ENCODE data around the gene USP5.

USP5 gene

GRCh38 chr12:6833189-6833890, 18.6 kb upstream of the USP5 start:
- ChIA-PET CTCF (interaction anchor here (0.8 to 5.1 kb wide), 13 partner anchors 8 to 213 kb away, joined by 3 to 39 read pairs (median 7); partner anchors contain the start of genes CDCA3, MLF2 and SPSB2), POLR2A (no interaction called here)
- Histone ChIP-seq H3K27me3 (replicated peaks in 2 of 5; ENCODE audit: control insufficient read depth in 4 of 5, insufficient read depth in 5 of 5, low read length in 4 of 5) (peaks cover 0 to 7% (median 0%) of the 10 kb centered on the region in 5 experiments), H3K9me3 (ENCODE audit: control extremely low read depth in 1 of 5, control insufficient read depth in 4 of 5, insufficient read depth in 2 of 5, low read depth in 1 of 5, low read length in 4 of 5) (no peaks in the 10 kb centered on the region), H3K36me3 (ENCODE audit: control insufficient read depth in 4 of 4, insufficient read depth in 4 of 4, low read length in 3 of 4) (peaks cover 0 to 49% (median 4%) of the 10 kb centered on the region in 4 experiments), H3K4me1 (ENCODE audit: control extremely low read depth in 1 of 4, control insufficient read depth in 4 of 4, insufficient read depth in 4 of 4, low read length in 3 of 4) (peaks cover 0 to 15% (median 13%) of the 10 kb centered on the region in 4 experiments), H3K4me3 (ENCODE audit: control insufficient read depth in 1 of 7, extremely low read depth in 1 of 7, insufficient read depth in 4 of 7, low read depth in 2 of 7, low read length in 6 of 7) (no peak overlapping the region), H3K27ac (ENCODE audit: insufficient read depth in 1 of 2, low read depth in 1 of 2, low read length in 2 of 2, poor library complexity in 1 of 2, severe bottlenecking in 2 of 2) (no peak overlapping the region)
- no peak for DNase-seq
- WGBS (ENCODE audit: insufficient coverage), result 97% methylated on average over 6 of the region's 6 CpGs

DNA sequence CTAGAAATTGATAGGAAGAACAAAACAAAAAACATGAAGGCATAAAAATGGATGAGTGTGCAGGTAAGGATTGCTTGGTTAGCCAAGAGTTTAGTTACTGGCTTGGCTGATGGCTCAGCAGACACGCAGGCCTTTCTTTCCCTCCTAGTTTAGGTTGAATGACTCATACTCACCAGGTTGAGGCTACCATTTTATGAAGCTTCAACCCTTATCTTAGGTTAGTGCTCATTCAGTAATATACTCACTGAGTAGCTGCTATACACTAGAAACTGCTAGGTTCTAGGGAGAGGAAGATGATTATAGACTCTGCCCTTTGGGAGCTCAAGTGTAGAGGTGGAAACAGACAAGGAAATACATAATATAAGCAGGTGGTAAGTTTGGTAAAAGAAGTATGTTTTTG, 17.7 kb upstream of the USP5 start:
- H3K27ac ChIP-seq (ENCODE audit: insufficient read depth in 1 of 2, low read depth in 1 of 2, low read length in 2 of 2, poor library complexity in 1 of 2, severe bottlenecking in 2 of 2), result no peak overlapping the region
- CTCF ChIA-PET, result interaction anchor here (0.6 to 5.1 kb wide), 18 partner anchors 9 to 213 kb away, joined by 3 to 39 read pairs (median 4); partner anchors contain the start of genes CD4, CDCA3, GPR162 and LAG3
- 100% methylated on average over 1 of the region's 1 CpG for whole genome bisulfite sequencing (ENCODE audit: insufficient coverage)
- no peak for DNase-seq
- peaks cover 0 to 6% (median 0%) of the 10 kb centered on the region in 5 experiments for H3K27me3 ChIP-seq (replicated peaks in 2 of 5; ENCODE audit: control insufficient read depth in 4 of 5, insufficient read depth in 5 of 5, low read length in 4 of 5)
- POLR2A ChIA-PET, result no interaction called here
- H3K9me3 ChIP-seq (ENCODE audit: control extremely low read depth in 1 of 5, control insufficient read depth in 4 of 5, insufficient read depth in 2 of 5, low read depth in 1 of 5, low read length in 4 of 5), result no peaks in the 10 kb centered on the region
- peaks cover 0 to 10% (median 5%) of the 10 kb centered on the region in 4 experiments for H3K4me1 ChIP-seq (ENCODE audit: control extremely low read depth in 1 of 4, control insufficient read depth in 4 of 4, insufficient read depth in 4 of 4, low read length in 3 of 4)
- H3K36me3 ChIP-seq (ENCODE audit: control insufficient read depth in 4 of 4, insufficient read depth in 4 of 4, low read length in 3 of 4), result peaks cover 0 to 58% (median 4%) of the 10 kb centered on the region in 4 experiments
- no peak overlapping the region for H3K4me3 ChIP-seq (ENCODE audit: control insufficient read depth in 1 of 7, extremely low read depth in 1 of 7, insufficient read depth in 4 of 7, low read depth in 2 of 7, low read length in 6 of 7)

DNA sequence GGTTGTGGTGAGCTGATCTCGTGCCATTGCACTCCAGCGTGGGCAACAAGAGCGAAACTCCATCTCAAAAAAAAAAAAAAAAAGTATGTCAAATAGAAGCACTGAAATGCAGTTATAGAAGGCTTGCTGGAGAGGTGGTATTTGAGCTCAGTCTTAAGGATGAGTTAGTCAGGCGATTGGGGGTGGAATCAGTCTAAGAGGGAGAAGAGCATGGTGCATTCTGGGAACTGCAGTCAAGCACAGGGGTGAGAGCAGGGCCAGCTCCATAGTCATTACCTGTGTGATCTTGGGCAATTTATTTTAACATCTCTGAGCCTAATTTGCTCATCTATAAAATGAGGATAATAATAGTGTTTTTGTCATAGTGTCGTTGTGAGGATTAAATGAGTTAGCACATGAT, 17.1 kb upstream of the USP5 start:
- Histone ChIP-seq H3K4me3 (ENCODE audit: control insufficient read depth in 1 of 7, extremely low read depth in 1 of 7, insufficient read depth in 4 of 7, low read depth in 2 of 7, low read length in 6 of 7) (no peak overlapping the region), H3K27ac (ENCODE audit: insufficient read depth in 1 of 2, low read depth in 1 of 2, low read length in 2 of 2, poor library complexity in 1 of 2, severe bottlenecking in 2 of 2) (no peak overlapping the region), H3K36me3 (ENCODE audit: control insufficient read depth in 4 of 4, insufficient read depth in 4 of 4, low read length in 3 of 4) (peaks cover 2 to 64% (median 4%) of the 10 kb centered on the region in 4 experiments), H3K27me3 (replicated peaks in 2 of 5; ENCODE audit: control insufficient read depth in 4 of 5, insufficient read depth in 5 of 5, low read length in 4 of 5) (peaks cover 0 to 2% (median 0%) of the 10 kb centered on the region in 5 experiments), H3K4me1 (ENCODE audit: control extremely low read depth in 1 of 4, control insufficient read depth in 4 of 4, insufficient read depth in 4 of 4, low read length in 3 of 4) (peaks cover 0 to 4% (median 0%) of the 10 kb centered on the region in 4 experiments), H3K9me3 (ENCODE audit: control extremely low read depth in 1 of 5, control insufficient read depth in 4 of 5, insufficient read depth in 2 of 5, low read depth in 1 of 5, low read length in 4 of 5) (no peaks in the 10 kb centered on the region)
- WGBS (ENCODE audit: insufficient coverage), result 87% methylated on average over 3 of the region's 5 CpGs
- CTCF ChIA-PET, result interaction anchor here (0.8 to 5.1 kb wide), 15 partner anchors 9 to 101 kb away, joined by 3 to 39 read pairs (median 5); partner anchors contain the start of genes CDCA3, GPR162, LAG3 and MLF2
- no peak for DNase-seq
- POLR2A ChIA-PET, result no interaction called here

DNA sequence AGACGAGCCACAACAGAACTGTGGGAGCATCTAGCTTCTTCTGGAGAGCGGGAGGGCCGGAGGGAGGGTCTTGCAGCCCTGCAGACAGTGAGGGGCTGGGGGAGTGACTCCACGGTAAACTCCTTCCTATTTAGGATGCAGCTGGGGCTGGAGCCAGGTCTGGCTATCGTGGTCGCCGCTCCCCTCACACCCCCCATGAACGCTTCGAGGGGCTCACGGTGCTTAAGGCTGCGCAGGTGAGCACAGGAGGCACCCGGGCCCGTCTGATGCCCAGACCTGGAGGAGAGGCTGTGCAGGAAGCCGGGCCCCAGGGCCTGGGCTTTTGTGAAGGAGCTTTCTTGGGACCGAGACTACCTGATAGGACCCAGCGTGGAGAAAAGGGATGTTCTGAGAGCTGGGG, 15.1 kb upstream of the USP5 start:
- ChIA-PET CTCF (interaction anchor here (1.1 to 5.1 kb wide), 11 partner anchors 7 to 84 kb away, joined by 3 to 39 read pairs (median 6); partner anchors contain the start of genes CDCA3, MLF2 and USP5), POLR2A (no interaction called here)
- no peak overlapping the region for H3K4me3 ChIP-seq (ENCODE audit: control insufficient read depth in 1 of 7, extremely low read depth in 1 of 7, insufficient read depth in 4 of 7, low read depth in 2 of 7, low read length in 6 of 7)
- peaks cover 2 to 56% (median 6%) of the 10 kb centered on the region in 4 experiments for H3K36me3 ChIP-seq (ENCODE audit: control insufficient read depth in 4 of 4, insufficient read depth in 4 of 4, low read length in 3 of 4)
- no peak for DNase-seq
- H3K4me1 ChIP-seq (ENCODE audit: control extremely low read depth in 1 of 4, control insufficient read depth in 4 of 4, insufficient read depth in 4 of 4, low read length in 3 of 4), result peaks cover 0 to 2% (median 0%) of the 10 kb centered on the region in 4 experiments
- 95% methylated on average over 14 of the region's 16 CpGs for WGBS (ENCODE audit: insufficient coverage)
- no peak overlapping the region for H3K27ac ChIP-seq (ENCODE audit: insufficient read depth in 1 of 2, low read depth in 1 of 2, low read length in 2 of 2, poor library complexity in 1 of 2, severe bottlenecking in 2 of 2)
- H3K9me3 ChIP-seq (ENCODE audit: control extremely low read depth in 1 of 5, control insufficient read depth in 4 of 5, insufficient read depth in 2 of 5, low read depth in 1 of 5, low read length in 4 of 5), result no peaks in the 10 kb centered on the region
- no peaks in the 10 kb centered on the region for H3K27me3 ChIP-seq (replicated peaks in 2 of 5; ENCODE audit: control insufficient read depth in 4 of 5, insufficient read depth in 5 of 5, low read length in 4 of 5)

DNA sequence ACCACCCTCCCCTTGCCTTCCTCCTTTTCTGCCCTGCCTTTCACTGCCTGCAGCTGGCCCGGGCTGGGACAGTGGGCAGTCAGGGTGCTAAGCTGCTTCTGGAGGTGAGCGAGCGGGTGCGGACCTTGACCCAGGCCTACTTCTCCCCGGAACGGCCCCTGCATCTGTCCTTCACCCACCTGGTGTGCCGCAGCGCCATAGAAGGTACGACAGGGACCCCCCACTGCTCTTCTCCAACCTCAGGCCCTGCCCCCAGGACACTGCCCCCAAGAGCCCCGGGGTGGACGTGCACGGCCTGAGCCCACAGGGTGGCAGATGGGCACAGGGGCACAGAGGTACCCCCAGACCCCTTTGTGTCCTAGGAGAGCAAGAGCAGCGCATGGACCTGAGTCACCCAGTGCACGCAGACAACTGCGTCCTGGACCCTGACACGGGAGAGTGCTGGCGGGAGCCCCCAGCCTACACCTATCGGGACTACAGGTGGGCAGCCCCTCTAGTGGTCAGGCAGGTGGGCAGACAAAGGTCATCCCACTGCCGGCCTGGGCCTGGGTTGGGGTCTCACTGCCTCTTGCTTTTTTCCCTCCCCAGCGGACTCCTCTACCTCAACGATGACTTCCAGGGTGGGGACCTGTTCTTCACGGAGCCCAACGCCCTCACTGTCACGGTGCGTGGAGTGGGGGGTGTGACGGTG, 14.4 kb upstream of the USP5 start:
- POLR2A ChIA-PET, result no interaction called here
- no peaks in the 10 kb centered on the region for H3K9me3 ChIP-seq (ENCODE audit: control extremely low read depth in 1 of 5, control insufficient read depth in 4 of 5, insufficient read depth in 2 of 5, low read depth in 1 of 5, low read length in 4 of 5)

GRCh38 chr12:6838854-6839253, 13.1 kb upstream of the USP5 start:
- CTCF ChIA-PET, result interaction anchor here (1.5 to 3.4 kb wide), 4 partner anchors 8 to 85 kb away, joined by 4 to 12 read pairs (median 6); partner anchors contain the start of gene MLF2
- Histone ChIP-seq H3K27me3 (replicated peaks in 2 of 5; ENCODE audit: control insufficient read depth in 4 of 5, insufficient read depth in 5 of 5, low read length in 4 of 5) (no peaks in the 10 kb centered on the region), H3K4me1 (ENCODE audit: control extremely low read depth in 1 of 4, control insufficient read depth in 4 of 4, insufficient read depth in 4 of 4, low read length in 3 of 4) (peaks cover 0 to 2% (median 0%) of the 10 kb centered on the region in 4 experiments), H3K36me3 (ENCODE audit: control insufficient read depth in 4 of 4, insufficient read depth in 4 of 4, low read length in 3 of 4) (peaks cover 2 to 52% (median 8%) of the 10 kb centered on the region in 4 experiments), H3K27ac (ENCODE audit: insufficient read depth in 1 of 2, low read depth in 1 of 2, low read length in 2 of 2, poor library complexity in 1 of 2, severe bottlenecking in 2 of 2) (no peak overlapping the region), H3K9me3 (ENCODE audit: control extremely low read depth in 1 of 5, control insufficient read depth in 4 of 5, insufficient read depth in 2 of 5, low read depth in 1 of 5, low read length in 4 of 5) (no peaks in the 10 kb centered on the region), H3K4me3 (ENCODE audit: control insufficient read depth in 1 of 7, extremely low read depth in 1 of 7, insufficient read depth in 4 of 7, low read depth in 2 of 7, low read length in 6 of 7) (no peak overlapping the region)
- WGBS (ENCODE audit: insufficient coverage), result 98% methylated on average over 13 of the region's 16 CpGs
- POLR2A ChIA-PET, result no interaction called here
- no peak for DNase-seq

More for the DNA sequence above, 14.4 kb upstream of the USP5 start:
- Histone ChIP-seq H3K4me1 (ENCODE audit: control extremely low read depth in 1 of 4, control insufficient read depth in 4 of 4, insufficient read depth in 4 of 4, low read length in 3 of 4) (peaks cover 0 to 2% (median 0%) of the 10 kb centered on the region in 4 experiments), H3K36me3 (ENCODE audit: control insufficient read depth in 4 of 4, insufficient read depth in 4 of 4, low read length in 3 of 4) (peaks cover 2 to 51% (median 6%) of the 10 kb centered on the region in 4 experiments), H3K27me3 (replicated peaks in 2 of 5; ENCODE audit: control insufficient read depth in 4 of 5, insufficient read depth in 5 of 5, low read length in 4 of 5) (no peaks in the 10 kb centered on the region), H3K27ac (ENCODE audit: insufficient read depth in 1 of 2, low read depth in 1 of 2, low read length in 2 of 2, poor library complexity in 1 of 2, severe bottlenecking in 2 of 2) (no peak overlapping the region), H3K4me3 (ENCODE audit: control insufficient read depth in 1 of 7, extremely low read depth in 1 of 7, insufficient read depth in 4 of 7, low read depth in 2 of 7, low read length in 6 of 7) (no peak overlapping the region)
- CTCF ChIA-PET, result interaction anchor here (1.3 to 4.8 kb wide), 7 partner anchors 10 to 85 kb away, joined by 4 to 39 read pairs (median 7); partner anchors contain the start of genes CDCA3, MLF2 and USP5
- WGBS (ENCODE audit: insufficient coverage), result 99% methylated on average over 22 of the region's 26 CpGs
- DNase-seq, result no peak
